ENCODE data around the gene MBD5. TPM values are rescaled to one million over a fixed set of nuclear protein-coding genes. Genes with fewer than 3 reads are reported as not detected.

MBD5 gene
- total and polyA plus RNA-seq, 9 donors = 12.2 to 23.6 (median 19.6) TPM

DNA sequence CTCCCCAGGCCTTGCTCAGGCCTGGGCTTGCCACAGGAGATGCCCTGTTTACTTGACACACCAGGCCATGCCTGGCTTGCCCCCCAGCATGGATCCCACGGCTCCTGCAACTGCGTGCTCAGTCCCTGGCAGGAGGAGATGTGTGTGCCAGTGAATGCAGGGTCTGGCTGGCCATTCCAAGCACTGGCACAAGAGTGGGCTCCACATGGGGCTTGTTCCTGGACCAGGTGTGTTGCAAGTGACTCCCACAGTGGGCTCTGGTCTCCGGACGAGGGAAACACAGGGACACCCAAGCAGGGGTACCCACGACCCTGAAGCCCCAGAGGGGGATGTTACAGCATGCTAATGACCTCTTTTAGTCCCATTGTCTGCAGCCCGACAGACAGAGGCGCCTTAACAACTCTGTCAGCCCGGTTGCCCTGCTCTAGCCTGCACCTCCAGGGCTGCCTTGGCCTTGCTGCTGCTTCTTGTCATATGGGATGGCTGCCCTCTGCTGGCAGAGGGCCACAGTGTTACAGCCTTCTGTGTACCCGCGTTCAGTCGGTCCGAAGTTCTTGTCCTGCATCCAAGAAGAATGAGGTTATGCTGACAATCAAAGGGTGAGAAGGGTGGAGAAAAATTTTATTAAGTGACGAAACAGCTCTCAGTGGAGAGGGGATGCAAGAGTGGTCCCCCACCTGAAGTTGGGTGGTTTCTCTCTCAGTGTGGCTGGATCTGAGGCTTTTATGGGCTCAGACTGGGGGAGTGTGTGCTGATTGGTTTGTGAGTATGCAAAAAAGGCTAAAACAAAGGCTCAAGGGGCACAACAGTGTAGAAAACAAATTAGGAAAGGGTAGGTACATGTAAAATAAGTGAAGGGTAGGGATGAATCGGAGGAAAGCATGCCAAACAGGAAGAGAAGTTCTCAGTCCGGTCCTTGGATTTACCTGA, 180.4 kb downstream of the MBD5 start:
- Histone ChIP-seq H3K27ac (ENCODE audit: low read length) (no peak overlapping the region), H3K9me3 (replicated peaks; ENCODE audit: control insufficient read depth, low read depth, low read length) (no peaks in the 10 kb centered on the region), H3K36me3 (ENCODE audit: control insufficient read depth, insufficient read depth, low read length) (no peaks in the 10 kb centered on the region), H3K27me3 (ENCODE audit: control insufficient read depth, insufficient read depth, low read length) (no peaks in the 10 kb centered on the region), H3K4me1 (ENCODE audit: control insufficient read depth, insufficient read depth, low read length) (no peaks in the 10 kb centered on the region), H3K4me3 (ENCODE audit: low read length) (no peak overlapping the region)
- 87% methylated on average over 14 of the region's 15 CpGs for WGBS (ENCODE audit: insufficient coverage)
- DNase-seq = peak; percentile 10

DNA sequence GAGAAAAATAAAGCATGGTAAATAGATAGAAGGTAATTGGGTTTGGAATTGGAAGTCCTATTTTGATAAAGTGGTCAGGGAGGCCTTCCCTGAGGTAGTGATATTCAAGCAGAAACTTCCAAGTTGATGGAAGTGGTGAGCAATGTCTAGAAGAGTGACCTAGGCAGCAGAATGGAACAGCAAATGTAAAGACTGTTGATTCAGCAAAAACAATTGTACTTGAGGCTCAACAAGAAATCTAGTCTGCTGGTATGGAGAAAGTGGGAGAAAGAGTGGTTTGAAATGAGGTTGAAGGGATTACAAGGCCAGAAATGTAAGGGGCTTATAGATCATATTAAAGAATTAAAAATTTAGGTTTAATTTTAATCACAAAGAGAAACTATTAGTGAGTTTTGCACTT, 181.3 kb downstream of the MBD5 start:
- no peaks in the 10 kb centered on the region for H3K9me3 ChIP-seq (replicated peaks; ENCODE audit: control insufficient read depth, low read depth, low read length)
- DNase-seq = no peak
- no peak overlapping the region for H3K27ac ChIP-seq (ENCODE audit: low read length)
- H3K27me3 ChIP-seq (ENCODE audit: control insufficient read depth, insufficient read depth, low read length) = no peaks in the 10 kb centered on the region
- no peak overlapping the region for H3K4me3 ChIP-seq (ENCODE audit: low read length)
- H3K4me1 ChIP-seq (ENCODE audit: control insufficient read depth, insufficient read depth, low read length) = no peaks in the 10 kb centered on the region
- no peaks in the 10 kb centered on the region for H3K36me3 ChIP-seq (ENCODE audit: control insufficient read depth, insufficient read depth, low read length)

DNA sequence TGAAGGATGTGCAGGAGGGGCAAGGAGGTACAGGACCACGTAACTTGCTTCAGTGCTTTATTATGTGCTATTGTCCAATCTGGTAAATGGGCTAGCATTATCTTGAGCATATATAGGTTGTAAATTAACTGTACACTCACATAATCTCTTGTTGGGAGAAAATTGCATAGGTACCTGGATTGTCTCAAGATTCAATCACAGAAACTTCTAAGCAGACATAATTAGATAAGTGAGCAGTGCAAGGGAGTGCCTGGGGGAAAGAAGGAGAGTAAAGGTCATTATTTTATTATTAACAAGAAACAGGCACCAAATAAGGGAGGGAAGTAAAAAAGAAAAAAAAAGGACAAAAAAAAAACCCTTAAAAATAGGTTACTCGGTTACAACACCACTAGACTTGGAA, 186.2 kb downstream of the MBD5 start:
- H3K27me3 ChIP-seq (ENCODE audit: control insufficient read depth, insufficient read depth, low read length) = no peaks in the 10 kb centered on the region
- H3K36me3 ChIP-seq (ENCODE audit: control insufficient read depth, insufficient read depth, low read length) = no peaks in the 10 kb centered on the region
- no peaks in the 10 kb centered on the region for H3K4me1 ChIP-seq (ENCODE audit: control insufficient read depth, insufficient read depth, low read length)
- no peaks in the 10 kb centered on the region for H3K9me3 ChIP-seq (replicated peaks; ENCODE audit: control insufficient read depth, low read depth, low read length)
- H3K27ac ChIP-seq (ENCODE audit: low read length) = no peak overlapping the region
- DNase-seq = no peak
- H3K4me3 ChIP-seq (ENCODE audit: low read length) = no peak overlapping the region
- no CpG with 5 or more reads among the region's 2 CpGs for WGBS (ENCODE audit: insufficient coverage)

DNA sequence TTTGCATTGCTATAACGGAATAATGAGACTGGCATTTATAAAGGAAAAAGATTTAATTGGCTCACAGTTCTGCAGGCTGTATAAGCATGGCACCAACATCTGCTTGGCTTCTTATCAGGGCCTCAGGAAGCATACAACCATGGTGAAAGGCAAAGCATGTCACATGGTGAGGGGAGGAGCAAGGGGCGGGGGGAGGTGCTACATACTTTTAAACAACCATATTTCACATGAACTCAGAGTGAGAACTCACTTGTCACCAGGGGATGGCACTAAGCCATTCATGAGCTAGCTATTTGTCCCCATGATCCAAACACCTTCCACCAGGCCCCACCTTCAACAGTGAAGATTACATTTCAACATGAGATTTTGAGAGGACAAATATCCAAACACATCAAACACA, 188.7 kb downstream of the MBD5 start:
- Histone ChIP-seq H3K9me3 (replicated peaks; ENCODE audit: control insufficient read depth, low read depth, low read length) (no peaks in the 10 kb centered on the region), H3K27me3 (ENCODE audit: control insufficient read depth, insufficient read depth, low read length) (no peaks in the 10 kb centered on the region), H3K36me3 (ENCODE audit: control insufficient read depth, insufficient read depth, low read length) (no peaks in the 10 kb centered on the region), H3K27ac (ENCODE audit: low read length) (no peak overlapping the region), H3K4me1 (ENCODE audit: control insufficient read depth, insufficient read depth, low read length) (no peaks in the 10 kb centered on the region), H3K4me3 (ENCODE audit: low read length) (no peak overlapping the region)
- no peak for DNase-seq
- 83% methylated on average over 1 of the region's 2 CpGs for WGBS (ENCODE audit: insufficient coverage)

DNA sequence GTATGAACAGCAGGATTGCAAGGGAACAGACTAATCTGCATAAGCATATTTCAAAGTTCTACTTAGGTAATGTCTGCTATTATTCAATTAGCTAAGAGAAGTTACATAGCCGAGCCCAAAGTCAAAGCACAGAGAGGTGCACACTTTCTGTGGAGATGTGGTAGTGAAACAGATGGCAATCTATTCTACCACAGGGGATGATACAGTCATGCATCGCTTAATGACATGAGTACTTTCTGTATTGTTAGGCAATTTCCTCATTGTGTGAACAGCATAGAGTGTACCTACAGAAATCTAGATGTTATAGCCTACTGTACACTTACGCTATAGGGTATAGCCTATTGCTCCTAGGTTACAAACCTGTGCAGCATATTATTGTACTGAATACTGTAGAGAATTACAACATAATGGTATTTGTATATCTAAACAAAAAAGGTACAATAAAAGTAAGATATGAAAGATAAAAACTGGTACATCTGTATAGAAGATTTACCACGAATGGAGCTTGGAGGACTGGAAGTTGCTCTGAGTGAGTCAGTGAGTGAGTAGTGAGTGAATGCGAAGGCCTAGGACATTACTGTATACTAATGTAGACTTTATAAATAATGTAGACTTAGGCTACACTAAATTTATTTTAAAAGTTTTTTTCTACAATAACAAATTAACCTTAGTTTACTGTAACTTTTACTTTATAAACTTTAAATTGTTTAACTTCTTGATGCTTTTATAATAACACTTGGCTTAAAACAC, 197.6 kb downstream of the MBD5 start:
- no peaks in the 10 kb centered on the region for H3K4me1 ChIP-seq (ENCODE audit: control insufficient read depth, insufficient read depth, low read length)
- DNase-seq = no peak
- H3K36me3 ChIP-seq (ENCODE audit: control insufficient read depth, insufficient read depth, low read length) = no peaks in the 10 kb centered on the region
- H3K4me3 ChIP-seq (ENCODE audit: low read length) = no peak overlapping the region
- H3K27me3 ChIP-seq (ENCODE audit: control insufficient read depth, insufficient read depth, low read length) = no peaks in the 10 kb centered on the region
- H3K9me3 ChIP-seq (replicated peaks; ENCODE audit: control insufficient read depth, low read depth, low read length) = peaks cover 12% of the 10 kb centered on the region
- no CpG with 5 or more reads among the region's 5 CpGs for WGBS (ENCODE audit: insufficient coverage)
- no peak overlapping the region for H3K27ac ChIP-seq (ENCODE audit: low read length)

DNA sequence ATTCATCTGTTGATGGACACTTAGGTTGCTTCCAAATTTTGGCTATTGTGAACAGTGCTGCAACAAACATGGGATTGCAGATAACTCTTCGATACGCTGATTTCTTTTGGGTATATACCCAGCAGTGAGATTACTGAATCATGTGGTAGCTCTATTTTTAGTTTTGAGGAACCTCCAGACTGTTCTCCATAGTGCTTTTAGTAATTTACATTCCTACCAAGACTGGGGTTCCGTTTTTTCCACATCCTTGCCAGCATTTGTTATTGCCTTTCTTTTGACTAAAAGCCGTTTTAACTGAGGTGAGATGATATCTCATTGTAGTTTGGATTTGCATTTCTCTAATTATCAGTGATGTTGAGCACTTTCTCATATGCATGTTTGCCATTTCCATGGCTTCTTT, 200.3 kb downstream of the MBD5 start:
- Histone ChIP-seq H3K36me3 (ENCODE audit: control insufficient read depth, insufficient read depth, low read length) (no peaks in the 10 kb centered on the region), H3K27me3 (ENCODE audit: control insufficient read depth, insufficient read depth, low read length) (no peaks in the 10 kb centered on the region), H3K27ac (ENCODE audit: low read length) (no peak overlapping the region), H3K9me3 (replicated peaks; ENCODE audit: control insufficient read depth, low read depth, low read length) (peaks cover 20% of the 10 kb centered on the region), H3K4me3 (ENCODE audit: low read length) (no peak overlapping the region), H3K4me1 (ENCODE audit: control insufficient read depth, insufficient read depth, low read length) (no peaks in the 10 kb centered on the region)
- no peak for DNase-seq
- WGBS (ENCODE audit: insufficient coverage) = no CpG with 5 or more reads among the region's 4 CpGs

DNA sequence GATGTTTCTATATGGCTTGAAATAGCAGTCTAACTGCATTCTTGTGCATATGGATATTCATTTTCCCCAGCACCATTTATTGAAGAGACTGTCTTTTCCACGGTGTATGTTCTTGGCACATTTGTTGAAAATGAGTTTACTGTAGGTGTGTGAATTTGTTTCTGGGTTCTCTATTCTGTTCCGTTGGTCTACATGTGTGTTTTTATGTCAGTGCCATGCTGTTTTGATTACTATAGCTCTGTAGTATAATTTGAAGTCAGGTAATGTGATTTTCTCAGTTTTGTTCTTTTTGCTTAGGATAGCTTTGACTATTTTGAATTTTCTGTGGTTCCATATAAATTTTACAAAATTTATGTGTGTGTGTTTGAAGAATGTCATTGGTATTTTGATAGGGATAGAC, 201.0 kb downstream of the MBD5 start:
- no peaks in the 10 kb centered on the region for H3K27me3 ChIP-seq (ENCODE audit: control insufficient read depth, insufficient read depth, low read length)
- WGBS (ENCODE audit: insufficient coverage) = 100% methylated on average over 1 of the region's 2 CpGs
- no peak overlapping the region for H3K27ac ChIP-seq (ENCODE audit: low read length)
- DNase-seq = no peak
- H3K9me3 ChIP-seq (replicated peaks; ENCODE audit: control insufficient read depth, low read depth, low read length) = peaks cover 20% of the 10 kb centered on the region
- H3K36me3 ChIP-seq (ENCODE audit: control insufficient read depth, insufficient read depth, low read length) = no peaks in the 10 kb centered on the region
- H3K4me1 ChIP-seq (ENCODE audit: control insufficient read depth, insufficient read depth, low read length) = no peaks in the 10 kb centered on the region
- no peak overlapping the region for H3K4me3 ChIP-seq (ENCODE audit: low read length)

DNA sequence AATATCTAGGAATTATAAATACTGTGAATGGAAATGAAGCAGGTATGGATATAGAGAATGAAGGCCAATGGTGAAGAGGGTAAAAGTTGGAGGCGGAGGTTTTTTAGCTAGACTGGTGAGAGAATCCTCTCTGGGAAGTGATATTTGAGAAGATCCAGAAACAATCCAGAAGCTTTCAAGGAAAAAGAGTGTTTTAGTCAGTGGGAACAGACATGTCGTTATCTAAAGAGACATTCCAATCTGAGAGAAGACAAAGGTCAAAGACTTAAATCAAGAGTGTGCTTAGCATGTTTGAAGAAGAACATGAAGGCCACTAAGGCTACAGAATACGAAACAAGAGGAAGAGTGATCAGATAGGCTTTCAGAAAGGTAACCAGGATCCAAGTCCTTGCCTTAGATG, 211.0 kb downstream of the MBD5 start:
- H3K4me1 ChIP-seq (ENCODE audit: control insufficient read depth, insufficient read depth, low read length) = no peaks in the 10 kb centered on the region

DNA sequence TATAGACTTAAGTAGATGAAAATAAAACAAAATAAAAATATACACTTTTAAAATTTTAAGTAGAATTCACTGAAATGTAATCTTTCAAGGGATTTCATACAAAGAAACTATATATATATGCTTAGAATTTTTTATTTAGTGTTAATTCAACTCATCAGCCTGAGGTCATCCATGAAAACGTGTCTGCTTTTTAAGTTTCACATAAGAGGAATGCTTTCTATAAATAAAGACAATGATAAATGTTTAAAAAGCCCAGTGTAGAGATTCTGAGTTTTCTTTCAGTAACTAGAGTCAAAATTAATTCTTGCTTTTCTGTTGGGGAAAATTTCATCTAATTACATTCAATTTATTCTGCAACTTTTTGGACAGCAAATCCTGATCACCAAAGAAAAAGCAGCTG, 213.3 kb downstream of the MBD5 start:
- DNase-seq = no peak
- no CpG with 5 or more reads among the region's 1 CpG for WGBS (ENCODE audit: insufficient coverage)

More for the DNA sequence above, 211.0 kb downstream of the MBD5 start:
- Histone ChIP-seq H3K9me3 (replicated peaks; ENCODE audit: control insufficient read depth, low read depth, low read length) (peaks cover 10% of the 10 kb centered on the region), H3K36me3 (ENCODE audit: control insufficient read depth, insufficient read depth, low read length) (peaks cover 2% of the 10 kb centered on the region), H3K27ac (ENCODE audit: low read length) (no peak overlapping the region), H3K27me3 (ENCODE audit: control insufficient read depth, insufficient read depth, low read length) (no peaks in the 10 kb centered on the region), H3K4me3 (ENCODE audit: low read length) (no peak overlapping the region)
- DNase-seq = no peak
- 72% methylated on average over 3 of the region's 3 CpGs for WGBS (ENCODE audit: insufficient coverage)

DNA sequence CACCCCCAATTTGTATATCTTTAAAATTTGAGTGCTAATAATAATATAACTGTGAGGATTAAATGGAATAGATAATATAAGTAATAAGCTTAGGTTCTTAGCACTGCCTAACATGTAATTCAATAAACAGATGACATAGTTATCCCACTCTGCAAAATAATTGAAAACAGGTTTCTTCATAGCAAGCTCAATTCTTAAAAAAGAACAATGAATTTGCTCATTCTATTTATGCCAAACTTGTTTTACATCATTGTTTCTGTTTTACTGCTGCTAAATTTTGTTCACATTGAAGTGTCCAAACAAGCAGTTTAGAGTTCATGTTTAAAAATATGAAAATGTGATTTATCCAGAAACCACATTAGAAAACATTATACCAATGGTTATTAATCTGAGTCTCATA, 217.0 kb downstream of the MBD5 start:
- DNase-seq = peak; percentile 77
- H3K36me3 ChIP-seq (ENCODE audit: control insufficient read depth, insufficient read depth, low read length) = peaks cover 3% of the 10 kb centered on the region
- H3K9me3 ChIP-seq (replicated peaks; ENCODE audit: control insufficient read depth, low read depth, low read length) = peaks cover 4% of the 10 kb centered on the region
- no peak overlapping the region for H3K4me3 ChIP-seq (ENCODE audit: low read length)
- no peaks in the 10 kb centered on the region for H3K27me3 ChIP-seq (ENCODE audit: control insufficient read depth, insufficient read depth, low read length)
- no peaks in the 10 kb centered on the region for H3K4me1 ChIP-seq (ENCODE audit: control insufficient read depth, insufficient read depth, low read length)
- H3K27ac ChIP-seq (ENCODE audit: low read length) = no peak overlapping the region

More for the DNA sequence above, 213.3 kb downstream of the MBD5 start:
- no peak overlapping the region for H3K4me3 ChIP-seq (ENCODE audit: low read length)
- peaks cover 10% of the 10 kb centered on the region for H3K9me3 ChIP-seq (replicated peaks; ENCODE audit: control insufficient read depth, low read depth, low read length)
- no peaks in the 10 kb centered on the region for H3K27me3 ChIP-seq (ENCODE audit: control insufficient read depth, insufficient read depth, low read length)
- no peak overlapping the region for H3K27ac ChIP-seq (ENCODE audit: low read length)
- peaks cover 5% of the 10 kb centered on the region for H3K36me3 ChIP-seq (ENCODE audit: control insufficient read depth, insufficient read depth, low read length)
- H3K4me1 ChIP-seq (ENCODE audit: control insufficient read depth, insufficient read depth, low read length) = no peaks in the 10 kb centered on the region
